ENCODE measurements around the gene ODC1.

The ODC1 gene

GRCh38 chr2:10417551-10418335, 30.4 kb downstream of the ODC1 start:
- no peak for DNase-seq (ENCODE audit: low spot score)
- TF ChIP-seq CTCF (IDR thresholded peaks at IDR 0.05; ENCODE audit: borderline replicate concordance, control extremely low read depth, extremely low read depth, insufficient read depth, missing control alignments) = no peak
- in situ Hi-C loops (cut with MboI; ENCODE audit: low sequenced_read_pairs, unreplicated experiment) = loop anchor here (10.0 kb wide), 1 partner anchor 293 kb away; the partner anchor contains the start of gene RRM2

- DNase-seq (ENCODE audit: low spot score) = no peak
- in situ Hi-C loops (cut with MboI; ENCODE audit: low sequenced_read_pairs, unreplicated experiment) = loop anchor here (10.0 kb wide), 1 partner anchor 291 kb away; the partner anchor contains the start of gene RRM2
- TF ChIP-seq CTCF (IDR thresholded peaks at IDR 0.05; ENCODE audit: borderline replicate concordance, control extremely low read depth, extremely low read depth, insufficient read depth, missing control alignments) = no peak
Measured at GRCh38 chr2:10415640-10416039, 32.5 kb downstream of the ODC1 start.

GRCh38 chr2:10415048-10415447, 33.1 kb downstream of the ODC1 start:
- no peak for DNase-seq (ENCODE audit: low spot score)
- in situ Hi-C loops (cut with MboI; ENCODE audit: low sequenced_read_pairs, unreplicated experiment) = loop anchor here (10.0 kb wide), 1 partner anchor 290 kb away; the partner anchor contains the start of gene RRM2
- TF ChIP-seq CTCF (IDR thresholded peaks at IDR 0.05; ENCODE audit: borderline replicate concordance, control extremely low read depth, extremely low read depth, insufficient read depth, missing control alignments) = no peak

- in situ Hi-C loops (cut with MboI; ENCODE audit: low sequenced_read_pairs, unreplicated experiment) = loop anchor here (10.0 kb wide), 1 partner anchor 290 kb away; the partner anchor contains the start of gene RRM2
- DNase-seq (ENCODE audit: low spot score) = no peak
- no peak for TF ChIP-seq CTCF (IDR thresholded peaks at IDR 0.05; ENCODE audit: borderline replicate concordance, control extremely low read depth, extremely low read depth, insufficient read depth, missing control alignments)
Measured at GRCh38 chr2:10414591-10414990, 33.5 kb downstream of the ODC1 start.

GRCh38 chr2:10413991-10414451, 34.1 kb downstream of the ODC1 start:
- TF ChIP-seq CTCF (IDR thresholded peaks at IDR 0.05; ENCODE audit: borderline replicate concordance, control extremely low read depth, extremely low read depth, insufficient read depth, missing control alignments) = no peak
- DNase-seq (ENCODE audit: low spot score) = peak; percentile 58
- in situ Hi-C loops (cut with MboI; ENCODE audit: low sequenced_read_pairs, unreplicated experiment) = loop anchor here (10.0 kb wide), 1 partner anchor 289 kb away; the partner anchor contains the start of gene RRM2

GRCh38 chr2:10413503-10413902, 34.6 kb downstream of the ODC1 start:
- in situ Hi-C loops (cut with MboI; ENCODE audit: low sequenced_read_pairs, unreplicated experiment) = loop anchor here (10.0 kb wide), 1 partner anchor 289 kb away; the partner anchor contains the start of gene RRM2
- no peak for DNase-seq (ENCODE audit: low spot score)
- TF ChIP-seq CTCF (IDR thresholded peaks at IDR 0.05; ENCODE audit: borderline replicate concordance, control extremely low read depth, extremely low read depth, insufficient read depth, missing control alignments) = no peak

Measured in GM13976 (cell line).